ENCODE data around the gene TOMM20.
"Not testable (repeated sequence)": the region's sequence is repeated elsewhere in the genome, so short reads cannot be mapped to it uniquely, and the experiment has no call there.

The TOMM20 gene

GRCh38 chr1:235160957-235161684 lies 32.5 kb upstream of the TOMM20 start, which contains the start of gene RBM34:
Gene RBM34, minus strand, starts transcription at chr1:235161250. Its CDS starts 24 bp downstream, at chr1:235161226.
- Histone ChIP-seq H3K4me1 (peaks cover 0 to 25% (median 10%) of the 10 kb centered on the region in 4 donors), H3K36me3 (peaks cover 11 to 31% (median 16%) of the 10 kb centered on the region in 3 donors), H3K27ac (peak within 1 kb of the TSS; percentile 81 to 88), H3K4me3 (peak within 1 kb of the TSS; percentile 63 to 88), H3K27me3 (no peaks in the 10 kb centered on the region), H3K9me3 (no peaks in the 10 kb centered on the region)
- peak; percentile 91 to 95 for DNase-seq
- peak; percentile 39 to 41 for TF ChIP-seq CTCF (IDR thresholded peaks at IDR 0.05)
- intact Hi-C loops (cut with DNase I; ENCODE audit: low total_unique reads) = no loop called here

GRCh38 chr1:235160383-235160956 lies 31.8 kb upstream of the TOMM20 start:
- Histone ChIP-seq H3K27me3 (no peaks in the 10 kb centered on the region), H3K36me3 (peaks cover 14 to 36% (median 16%) of the 10 kb centered on the region in 3 donors), H3K27ac (peak overlapping the region; percentile 81 to 88), H3K4me3 (peak overlapping the region; percentile 63 to 88), H3K4me1 (peaks cover 0 to 25% (median 10%) of the 10 kb centered on the region in 4 donors), H3K9me3 (no peaks in the 10 kb centered on the region)
- intact Hi-C loops (cut with DNase I; ENCODE audit: low total_unique reads) = no loop called here
- DNase-seq = no peak
- no peak for TF ChIP-seq CTCF (IDR thresholded peaks at IDR 0.05)

GRCh38 chr1:235159930-235160329 lies 31.3 kb upstream of the TOMM20 start:
- H3K36me3 ChIP-seq = peaks cover 14 to 42% (median 16%) of the 10 kb centered on the region in 3 donors
- intact Hi-C loops (cut with DNase I; ENCODE audit: low total_unique reads) = not testable (repeated sequence)

GRCh38 chr1:235159284-235159683 lies 30.6 kb upstream of the TOMM20 start:
- peaks cover 0 to 25% (median 10%) of the 10 kb centered on the region in 4 donors for H3K4me1 ChIP-seq
- DNase-seq; H3K27me3 ChIP-seq; intact Hi-C loops (cut with DNase I; ENCODE audit: low total_unique reads); H3K9me3 ChIP-seq; H3K27ac ChIP-seq; H3K4me3 ChIP-seq: not testable (repeated sequence)
- peaks cover 15 to 48% (median 22%) of the 10 kb centered on the region in 3 donors for H3K36me3 ChIP-seq

More at GRCh38 chr1:235159930-235160329, 31.3 kb upstream of the TOMM20 start:
- not testable (repeated sequence) for DNase-seq, H3K9me3 ChIP-seq, H3K27ac ChIP-seq, H3K27me3 ChIP-seq
- H3K4me3 ChIP-seq = peak overlapping the region; percentile 63 to 88
- peaks cover 0 to 25% (median 10%) of the 10 kb centered on the region in 4 donors for H3K4me1 ChIP-seq

- Histone ChIP-seq H3K36me3 (peaks cover 21 to 54% (median 28%) of the 10 kb centered on the region in 3 donors), H3K4me1 (peaks cover 0 to 25% (median 10%) of the 10 kb centered on the region in 4 donors), H3K9me3 (no peaks in the 10 kb centered on the region), H3K4me3 (no peak overlapping the region), H3K27me3 (no peaks in the 10 kb centered on the region), H3K27ac (no peak overlapping the region)
- DNase-seq = no peak
- intact Hi-C loops (cut with DNase I; ENCODE audit: low total_unique reads) = no loop called here
- TF ChIP-seq CTCF (IDR thresholded peaks at IDR 0.05) = no peak
Measured at GRCh38 chr1:235158680-235159079, 30.0 kb upstream of the TOMM20 start.

GRCh38 chr1:235157150-235157549 lies 28.5 kb upstream of the TOMM20 start:
- H3K4me1 ChIP-seq = peaks cover 0 to 25% (median 10%) of the 10 kb centered on the region in 4 donors
- no peak for TF ChIP-seq CTCF (IDR thresholded peaks at IDR 0.05)

More at GRCh38 chr1:235157150-235157549, 28.5 kb upstream of the TOMM20 start:
- intact Hi-C loops (cut with DNase I; ENCODE audit: low total_unique reads) = no loop called here
- H3K4me3 ChIP-seq = no peak overlapping the region
- H3K36me3 ChIP-seq = peaks cover 34 to 67% (median 35%) of the 10 kb centered on the region in 3 donors
- no peak overlapping the region for H3K27ac ChIP-seq
- no peaks in the 10 kb centered on the region for H3K9me3 ChIP-seq
- no peak for DNase-seq
- no peaks in the 10 kb centered on the region for H3K27me3 ChIP-seq
